ENCODE results near the gene ABCC11.
A peak's percentile ranks its signal among the peaks of the same experiment; 100 is the strongest.

The ABCC11 gene

DNA sequence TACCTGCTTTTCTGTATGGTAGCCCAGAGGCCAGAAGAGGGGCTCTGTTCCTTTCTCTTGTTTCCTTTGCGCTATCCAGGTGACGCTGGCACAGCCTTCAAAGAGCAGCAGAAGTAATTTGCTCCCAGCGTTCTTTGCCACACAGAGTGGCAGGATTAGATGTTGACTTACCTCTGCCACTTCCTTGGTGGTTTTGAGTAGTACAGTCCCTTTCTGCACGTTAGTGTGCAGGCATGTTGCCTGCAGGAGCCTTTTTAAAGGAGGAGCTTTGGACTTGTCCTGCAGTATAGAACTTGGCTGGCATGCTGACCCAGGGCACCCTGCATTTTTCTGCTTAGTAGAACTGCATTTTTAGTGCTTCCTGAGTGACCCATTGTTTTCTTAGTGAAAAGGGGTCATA is at the start of gene ABCC11:
Gene ABCC11 (minus strand): TSS at position 229 of the 400 bp plus-strand sequence. CDS start 15,618 bp downstream, outside the sequence.
- DNase-seq (ENCODE audit: low read depth), result no peak

DNA sequence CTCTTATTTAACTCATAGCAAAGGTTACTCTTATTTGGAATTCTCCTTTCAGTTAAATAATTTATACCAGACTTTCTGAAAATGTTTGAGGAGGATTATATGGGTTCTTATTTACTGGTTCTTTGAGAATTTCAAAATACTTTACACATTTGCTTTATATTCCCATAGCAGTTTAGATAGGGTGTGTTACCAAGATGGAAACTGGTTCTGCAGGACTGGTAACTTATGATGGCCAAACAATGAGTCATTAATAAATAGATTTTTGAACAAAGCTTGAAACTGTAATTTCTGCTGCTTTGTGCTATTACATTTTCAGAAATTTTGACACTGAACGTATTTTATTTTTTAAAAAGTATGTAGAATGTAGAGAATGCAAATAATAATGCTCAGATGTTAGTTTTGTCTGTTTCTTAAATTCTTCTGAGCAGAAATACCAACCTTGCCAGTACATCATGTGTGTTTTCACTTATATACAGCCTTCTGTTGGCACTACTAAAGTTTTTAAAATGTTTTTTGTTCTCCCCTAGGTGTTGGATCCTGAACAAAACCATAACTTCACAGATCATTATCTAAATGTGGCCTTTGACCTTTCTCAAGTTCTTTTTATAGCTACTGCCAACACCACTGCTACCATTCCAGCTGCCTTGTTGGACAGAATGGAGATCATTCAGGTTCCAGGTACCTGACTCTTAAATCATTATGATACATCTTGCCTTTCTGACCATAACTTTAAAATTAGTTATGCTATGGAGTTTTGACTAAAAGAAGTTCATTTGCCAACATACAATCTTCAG is 48.3 kb upstream of the ABCC11 start:
- DNase-seq (ENCODE audit: low read depth), result no peak

DNA sequence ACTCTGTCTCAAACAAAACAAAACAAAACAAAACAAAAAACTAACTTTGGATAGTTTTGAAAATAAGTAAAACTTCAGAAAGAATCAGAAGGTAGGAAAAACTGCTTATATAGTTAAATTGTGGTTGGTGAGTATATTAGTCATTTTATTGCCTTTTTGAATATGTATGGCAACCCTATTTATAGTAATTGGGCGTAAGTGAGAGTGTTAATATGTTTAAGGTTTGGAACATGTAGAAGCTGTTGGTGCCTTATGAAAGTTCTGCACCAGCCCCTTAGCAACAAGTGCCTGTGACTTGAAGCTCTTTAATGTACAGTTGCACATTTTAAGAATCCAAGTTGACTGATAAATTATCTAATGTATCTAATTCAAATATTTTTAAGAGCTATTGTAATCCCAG is 47.4 kb upstream of the ABCC11 start:
- DNase-seq (ENCODE audit: low read depth), result no peak

DNA sequence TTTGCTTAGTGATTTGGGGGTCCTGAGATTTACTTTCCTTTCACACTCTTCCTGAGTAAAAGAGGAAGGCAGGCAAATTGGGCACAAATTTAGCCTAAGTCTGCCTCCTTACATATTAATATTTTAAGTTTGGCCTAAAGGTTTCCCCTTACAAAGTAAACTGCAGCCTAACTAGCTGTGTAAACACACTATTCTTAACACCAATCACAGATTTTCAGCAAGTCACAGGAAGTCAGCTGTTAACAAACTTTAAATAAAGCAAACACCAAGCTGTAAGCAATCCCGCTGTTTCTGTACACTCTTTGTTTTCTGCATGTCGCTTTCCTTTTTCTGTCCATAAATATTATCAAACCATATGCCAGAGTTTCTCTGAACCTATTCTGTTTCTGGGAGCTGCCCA is 45.1 kb upstream of the ABCC11 start:
- DNase-seq (ENCODE audit: low read depth), result no peak

DNA sequence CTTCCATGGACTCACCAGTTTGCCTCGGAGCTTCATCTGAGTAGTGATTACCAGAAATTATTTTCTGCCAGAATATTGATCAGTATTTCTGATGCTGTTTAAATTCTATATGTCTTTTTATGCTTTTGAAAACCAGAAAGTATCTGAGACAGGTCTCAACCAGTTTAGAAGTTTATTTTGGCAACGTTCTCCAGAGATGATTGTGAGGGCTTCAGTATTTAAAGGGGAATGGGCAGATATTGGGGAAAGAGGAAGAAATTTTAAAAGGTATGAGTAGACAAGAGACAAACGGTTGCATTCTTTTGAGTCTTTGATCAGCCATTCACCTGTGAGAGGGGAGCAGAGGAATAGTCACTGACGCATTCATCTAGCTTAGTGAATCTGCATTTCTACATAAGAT is 44.4 kb upstream of the ABCC11 start:
- DNase-seq (ENCODE audit: low read depth), result no peak

DNA sequence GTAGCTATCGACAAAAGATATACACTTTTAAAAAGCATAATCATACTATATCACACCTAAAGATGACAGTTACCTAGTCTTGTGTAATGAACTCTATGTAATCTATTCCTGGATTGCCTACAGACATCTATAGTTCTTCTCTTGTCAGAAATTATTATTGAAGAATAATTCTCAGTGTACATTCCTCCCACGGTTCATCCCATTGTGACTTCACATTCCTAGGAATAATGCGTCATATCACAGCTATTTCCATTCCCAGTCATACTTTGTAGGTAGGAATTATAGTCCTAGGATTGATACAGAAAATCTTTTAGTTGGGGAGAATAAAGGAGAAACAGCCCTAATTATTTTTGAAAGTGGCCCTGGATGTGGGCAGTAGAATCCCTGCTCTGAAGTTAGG is 44.0 kb upstream of the ABCC11 start:
- no peak for DNase-seq (ENCODE audit: low read depth)

DNA sequence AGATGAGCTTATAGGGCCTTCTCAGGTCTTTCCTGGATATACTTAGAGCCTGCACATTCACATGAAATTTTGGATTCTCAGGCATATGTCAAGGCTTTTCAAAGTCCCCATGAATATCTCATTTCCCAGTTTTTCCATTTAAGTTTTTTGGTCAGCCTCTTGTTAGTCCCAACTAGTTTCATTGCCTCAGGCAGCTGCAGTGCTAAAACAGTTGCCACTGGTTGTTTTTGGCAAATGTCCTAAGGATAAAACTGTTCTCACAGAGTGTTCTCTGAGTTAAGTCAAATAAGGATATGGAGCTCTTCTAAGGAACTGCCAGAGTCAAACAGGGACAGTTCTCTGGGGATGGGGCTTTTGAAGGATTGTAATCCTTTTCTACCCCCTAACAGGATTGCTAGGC is 39.9 kb upstream of the ABCC11 start:
- no peak for DNase-seq (ENCODE audit: low read depth)

DNA sequence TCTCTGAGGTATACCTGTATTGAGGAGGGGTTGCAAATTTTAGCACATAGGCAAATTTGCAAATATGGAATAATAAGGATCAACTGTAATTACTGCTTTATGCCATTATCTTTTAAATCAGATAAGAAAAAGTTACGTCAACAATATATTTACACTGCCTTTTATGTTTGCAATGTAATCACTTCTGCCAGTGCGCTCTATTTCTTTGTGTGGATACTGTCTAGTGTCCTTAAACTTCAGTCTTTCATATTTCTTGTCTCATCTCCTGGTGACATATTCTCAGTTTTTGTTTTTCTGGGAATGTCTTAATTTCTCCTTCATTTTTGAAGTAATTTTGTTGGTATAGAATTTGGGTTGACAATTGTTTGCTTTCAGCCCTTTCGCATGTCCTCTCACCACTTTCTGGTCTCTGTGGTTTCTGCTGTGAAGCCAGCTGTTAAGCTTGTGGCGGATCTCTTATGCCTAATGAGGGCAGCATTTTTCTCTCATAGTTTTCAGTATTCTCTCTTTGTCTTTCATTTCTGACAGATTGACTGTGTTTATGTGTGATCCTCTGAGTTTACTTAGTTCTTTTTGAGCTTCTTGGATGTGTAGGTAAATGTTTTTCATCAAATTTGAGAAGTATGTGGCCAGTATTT is 37.6 kb upstream of the ABCC11 start:
- no peak for DNase-seq (ENCODE audit: low read depth)

DNA sequence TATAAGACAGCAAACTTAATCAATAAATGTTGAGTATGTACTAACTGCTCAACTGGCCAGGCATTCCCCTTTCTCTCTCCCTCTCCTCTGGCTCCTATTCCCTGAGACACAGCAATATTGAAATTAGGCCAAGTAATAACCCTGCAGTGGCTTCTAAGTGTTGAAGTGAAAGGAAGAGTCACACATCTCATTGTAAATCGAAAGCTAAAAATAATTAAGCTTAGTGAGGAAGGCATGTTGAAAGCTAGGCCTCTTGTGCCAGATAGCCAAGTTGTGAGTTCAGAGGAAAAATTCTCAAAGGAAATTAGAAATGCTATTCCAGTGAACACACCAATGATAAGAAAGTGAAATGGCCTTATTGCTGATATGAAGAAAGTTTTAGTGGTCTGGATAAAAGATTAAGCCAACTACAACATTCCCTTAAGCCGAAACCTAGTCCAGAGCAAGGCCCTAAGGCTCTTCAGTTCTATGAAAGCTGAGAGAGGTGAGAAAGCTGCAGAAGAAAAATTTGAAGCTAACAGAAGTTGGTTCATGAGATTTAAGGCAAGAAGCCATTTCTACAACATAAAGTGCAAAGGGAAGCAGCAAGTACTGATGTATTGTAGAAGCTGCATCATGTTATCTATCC is 35.4 kb upstream of the ABCC11 start:
- no peak for DNase-seq (ENCODE audit: low read depth)

DNA sequence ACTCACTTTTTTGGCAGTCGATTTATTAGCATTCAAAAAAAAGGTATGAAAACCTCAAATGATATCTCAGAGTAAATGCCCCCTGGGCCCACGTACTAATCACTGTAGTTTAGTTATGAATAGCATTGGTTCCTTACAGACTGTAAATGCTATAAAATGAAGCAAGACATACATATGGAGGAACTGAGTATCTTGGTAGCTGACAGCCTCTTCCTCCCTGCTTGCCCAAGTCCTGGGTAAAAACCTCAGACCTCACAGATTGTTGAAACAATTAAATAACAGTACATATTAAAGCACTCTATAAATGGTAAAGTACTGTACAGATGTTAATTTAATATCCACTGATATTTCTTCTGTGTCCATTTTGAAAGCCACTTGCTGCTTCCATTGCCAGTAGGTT is 33.2 kb upstream of the ABCC11 start:
- no peak for DNase-seq (ENCODE audit: low read depth)

DNA sequence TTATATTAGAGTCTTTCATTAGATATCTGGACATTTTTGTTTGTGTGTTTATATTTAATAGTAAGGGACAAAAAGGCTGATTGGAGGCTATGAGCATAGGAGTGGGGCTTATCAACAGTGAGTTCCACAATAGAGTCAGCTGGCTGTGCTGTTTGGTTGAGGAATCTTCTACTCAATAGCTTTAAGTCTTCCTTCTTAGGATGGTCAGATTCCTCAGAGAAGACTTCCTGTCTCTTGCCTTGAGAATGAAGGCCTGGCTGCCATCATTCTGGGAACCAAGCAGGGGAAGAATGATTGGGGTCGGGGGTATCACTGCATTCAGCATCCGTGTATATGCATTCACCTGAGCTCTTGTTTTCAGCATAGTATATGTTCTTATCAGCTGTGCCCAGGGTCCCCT is 31.9 kb upstream of the ABCC11 start:
- DNase-seq (ENCODE audit: low read depth), result no peak

DNA sequence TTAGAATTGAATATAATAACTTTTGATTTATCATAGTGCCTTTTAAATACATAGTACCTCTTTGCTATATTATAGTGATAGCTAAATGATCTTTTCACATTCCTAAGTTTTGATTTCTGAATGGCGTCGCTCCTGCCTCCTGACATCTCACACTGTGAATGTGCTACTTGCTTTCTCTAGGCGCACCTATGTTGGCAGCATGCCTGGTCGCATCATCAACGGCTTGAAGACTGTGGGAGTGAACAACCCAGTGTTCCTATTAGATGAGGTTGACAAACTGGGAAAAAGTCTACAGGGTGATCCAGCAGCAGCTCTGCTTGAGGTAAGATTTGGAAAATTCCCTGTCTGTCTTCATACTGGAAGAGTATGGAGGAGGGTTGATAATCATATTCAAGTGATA is 29.8 kb upstream of the ABCC11 start:
- DNase-seq (ENCODE audit: low read depth), result no peak

DNA sequence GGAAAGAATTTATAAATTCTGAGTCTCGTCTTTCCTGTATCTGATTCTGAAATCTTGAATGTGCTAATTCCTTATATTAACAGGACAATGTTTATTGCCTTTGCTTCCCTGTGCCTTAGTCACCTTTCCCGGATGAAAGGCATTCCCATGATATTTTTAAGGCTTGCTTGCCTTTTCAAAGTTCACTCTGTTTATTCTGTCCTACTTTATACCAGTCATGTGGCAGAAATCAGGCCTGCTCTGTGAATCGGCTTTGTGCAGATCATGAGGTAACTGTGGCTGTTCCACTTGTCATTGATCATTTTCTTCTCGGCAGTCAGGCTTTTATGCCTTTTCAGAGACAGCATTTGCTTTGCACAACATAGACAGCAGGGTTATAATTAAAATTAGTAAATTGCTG is 28.8 kb upstream of the ABCC11 start:
- peak; percentile 62 for DNase-seq (ENCODE audit: low read depth)

DNA sequence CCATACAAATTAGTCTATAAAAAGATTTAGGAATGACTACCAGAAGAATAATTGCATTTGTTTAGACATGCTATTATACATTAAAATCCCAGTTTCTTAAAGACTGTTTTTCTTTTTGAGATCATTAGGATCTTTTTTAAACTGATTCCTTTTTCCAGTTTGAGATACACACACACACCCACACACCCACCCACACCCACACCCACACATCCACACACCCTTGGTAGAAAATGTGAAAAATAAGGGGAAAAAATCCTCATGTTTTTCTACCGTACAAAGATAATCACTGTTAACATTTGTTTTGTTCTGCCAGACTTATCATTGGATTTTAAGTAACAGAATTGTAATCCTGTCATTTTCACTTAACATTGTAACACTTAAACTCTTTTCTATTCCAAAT is 27.1 kb upstream of the ABCC11 start:
- DNase-seq (ENCODE audit: low read depth), result no peak

DNA sequence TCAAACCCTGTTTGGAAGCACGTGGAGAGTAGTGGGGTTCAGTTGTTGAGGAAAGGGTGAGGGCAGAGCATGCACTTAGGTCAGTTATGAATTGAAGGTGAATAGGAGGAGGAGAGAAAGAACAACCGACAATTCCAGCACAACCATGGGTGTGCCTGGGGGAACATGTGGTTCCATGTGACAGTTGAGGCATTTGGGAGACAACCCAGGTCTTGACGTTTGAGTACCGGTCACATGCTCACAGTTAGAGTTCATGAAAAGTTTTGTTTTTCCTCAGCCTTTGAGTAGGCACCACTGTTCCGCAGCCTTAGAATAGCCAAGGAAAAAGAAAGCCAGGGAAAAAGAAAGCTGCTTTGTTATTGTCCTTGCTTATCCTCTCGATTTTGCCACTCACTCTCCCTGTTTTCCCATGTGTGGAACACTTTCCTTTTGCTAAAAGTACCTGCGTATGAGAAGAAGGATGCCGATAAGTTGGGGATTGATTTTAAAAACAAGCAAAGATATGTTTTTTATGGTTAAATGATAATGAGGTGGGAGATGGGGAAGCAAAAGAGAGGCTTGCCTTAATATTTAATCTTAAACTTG is 25.6 kb upstream of the ABCC11 start:
- DNase-seq (ENCODE audit: low read depth), result no peak

DNA sequence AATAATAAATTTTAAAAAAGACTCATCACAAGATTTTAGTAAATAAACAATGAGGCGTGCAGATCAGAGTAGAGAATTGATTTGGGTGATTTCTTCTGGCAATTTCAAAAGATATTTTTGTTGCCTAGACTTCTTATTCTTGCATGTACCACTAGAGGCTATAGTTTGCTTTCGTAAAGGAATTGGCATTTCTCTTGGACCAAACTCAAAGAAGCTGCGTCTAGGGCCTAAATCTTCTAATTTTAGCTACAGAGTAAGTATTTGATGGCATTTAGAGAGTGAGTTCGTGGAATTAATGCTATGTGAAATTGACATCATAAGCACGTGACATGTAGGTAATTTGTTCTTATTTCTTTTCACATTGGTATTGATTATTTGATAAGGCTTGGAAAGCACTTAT is 24.4 kb upstream of the ABCC11 start:
- DNase-seq (ENCODE audit: low read depth), result peak; percentile 31

DNA sequence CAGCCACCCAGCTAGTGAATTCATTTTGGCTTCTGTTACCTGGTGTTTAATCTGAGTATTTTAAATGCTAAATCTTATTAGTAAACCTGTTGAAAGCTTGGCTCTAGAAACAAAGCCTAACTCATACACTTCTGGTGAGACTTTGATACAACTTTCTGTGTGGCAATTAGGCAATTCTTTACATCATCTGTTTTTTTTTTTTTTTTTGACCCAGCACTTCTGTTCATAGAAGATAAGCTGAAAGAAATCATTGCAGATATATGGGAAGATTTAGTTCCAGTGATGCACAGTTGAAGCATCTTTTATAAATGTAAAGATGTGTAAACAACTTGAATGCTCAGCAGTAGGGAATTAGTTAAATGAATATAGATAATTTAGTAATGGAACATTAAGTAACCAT is 21.7 kb upstream of the ABCC11 start:
- DNase-seq (ENCODE audit: low read depth), result no peak

DNA sequence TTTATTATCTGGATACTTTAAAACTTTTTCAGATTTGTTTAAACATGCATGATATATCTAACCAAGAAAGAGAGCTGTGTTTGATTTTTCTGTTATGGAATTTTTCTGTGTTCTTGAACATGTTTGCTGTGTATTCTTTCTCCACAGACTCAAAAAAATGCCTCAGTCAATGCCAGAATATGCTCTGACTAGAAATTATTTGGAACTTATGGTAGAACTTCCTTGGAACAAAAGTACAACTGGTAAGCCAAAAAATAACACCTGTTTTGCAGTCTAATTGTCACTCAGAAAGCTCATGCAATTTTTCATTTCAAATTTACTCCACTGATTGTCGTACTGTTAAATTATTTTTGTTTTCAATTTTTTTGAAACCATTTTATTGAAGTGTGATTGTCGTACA is 15.3 kb upstream of the ABCC11 start:
- no peak for DNase-seq (ENCODE audit: low read depth)

DNA sequence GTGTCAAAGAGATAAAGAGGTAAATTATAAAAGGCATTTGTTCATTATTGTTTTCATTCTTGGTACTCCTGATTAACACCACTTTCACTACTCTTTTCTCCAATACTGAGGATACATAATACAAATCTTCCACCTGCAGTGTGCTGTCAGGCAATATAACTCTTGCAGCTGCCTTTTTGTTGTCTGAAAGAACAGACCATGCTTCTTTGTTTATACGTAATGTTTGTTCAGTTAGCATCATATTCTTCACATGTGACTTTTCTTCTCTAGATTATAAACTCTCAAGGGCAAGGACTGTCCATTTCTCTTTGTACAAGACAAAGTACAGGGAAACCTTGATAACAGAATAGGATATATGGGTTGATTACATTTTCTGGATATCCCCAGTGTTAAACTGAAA is 14.2 kb upstream of the ABCC11 start:
- no peak for DNase-seq (ENCODE audit: low read depth)

DNA sequence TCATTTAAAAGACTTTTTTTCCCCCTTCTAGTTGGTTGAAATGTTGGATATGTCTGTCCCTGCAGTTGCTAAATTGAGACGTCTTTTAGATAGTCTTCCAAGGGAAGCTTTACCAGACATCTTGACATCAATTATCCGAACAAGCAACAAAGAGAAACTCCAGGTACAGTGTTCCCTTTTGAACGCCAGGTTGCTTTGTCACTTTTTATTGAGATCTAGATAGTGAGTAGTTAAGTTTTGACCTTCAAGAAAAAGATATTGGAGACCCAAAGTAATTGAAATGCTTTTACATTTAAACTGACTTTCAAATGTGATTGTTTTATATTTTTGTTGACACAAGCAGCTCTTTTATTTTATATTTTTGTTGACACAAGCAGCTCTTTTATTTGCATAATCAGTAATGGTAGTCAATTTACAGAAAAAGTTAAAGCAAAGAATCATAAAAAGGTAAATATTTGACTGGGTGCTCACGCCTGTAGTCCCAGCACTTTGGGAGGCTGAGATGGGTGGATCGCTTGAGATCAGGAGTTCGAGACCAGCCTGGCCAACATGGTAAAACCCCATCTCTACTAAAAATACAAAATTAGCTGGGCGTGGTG is 9.3 kb upstream of the ABCC11 start:
- DNase-seq (ENCODE audit: low read depth), result no peak

DNA sequence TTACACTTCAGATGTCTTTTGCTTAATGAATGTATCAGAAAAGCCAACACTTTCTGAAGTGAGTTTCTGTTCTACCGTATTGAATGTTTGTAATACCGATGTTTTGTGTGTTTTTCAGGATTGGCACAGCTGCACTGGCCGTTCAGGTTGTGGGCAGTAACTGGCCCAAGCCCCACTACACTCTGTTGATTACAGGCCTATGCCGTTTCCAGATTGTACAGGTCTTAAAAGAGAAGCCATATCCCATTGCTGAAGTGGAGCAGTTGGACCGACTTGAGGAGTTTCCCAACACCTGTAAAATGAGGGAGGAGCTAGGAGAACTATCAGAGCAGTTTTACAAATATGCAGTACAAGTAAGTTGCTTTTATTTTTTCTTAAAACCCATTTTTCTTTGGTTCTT is 4.7 kb upstream of the ABCC11 start:
- DNase-seq (ENCODE audit: low read depth), result no peak

DNA sequence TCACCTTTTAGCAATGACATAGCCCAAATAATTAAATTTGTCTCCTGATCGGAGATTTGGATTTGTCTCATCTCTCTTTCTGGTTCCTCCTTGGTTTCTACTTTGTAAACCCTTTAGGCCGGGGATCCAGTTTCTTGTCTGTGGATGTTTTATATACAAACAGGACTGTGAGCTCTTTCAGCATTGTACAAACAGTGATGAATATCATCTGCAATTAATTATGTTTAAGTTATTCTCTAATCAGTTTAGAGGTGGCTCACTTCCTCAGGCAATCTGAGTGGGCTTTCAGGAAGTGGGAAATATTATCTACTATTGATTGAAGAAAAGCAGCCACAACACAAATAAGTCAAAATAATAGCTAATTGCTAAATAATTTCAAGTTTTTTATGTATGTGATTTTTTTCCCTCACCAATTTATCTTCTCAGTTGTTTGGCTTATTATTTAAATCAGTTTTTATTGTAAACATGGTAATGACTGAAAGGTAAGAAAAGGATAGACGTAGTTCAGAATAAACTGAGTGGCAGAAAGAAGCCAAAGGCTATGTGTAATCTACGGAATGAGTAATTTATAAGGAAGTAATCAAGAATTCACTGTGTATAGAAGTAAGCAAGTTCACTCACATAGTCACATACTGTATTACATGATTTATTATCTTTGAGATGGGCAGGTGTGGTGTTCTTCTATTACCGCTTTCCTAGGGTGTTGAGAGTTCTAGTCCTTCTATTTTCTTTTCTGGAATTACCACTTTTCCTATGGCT is 3.4 kb upstream of the ABCC11 start:
- DNase-seq (ENCODE audit: low read depth), result no peak
